GM12874 (cell line): ENCODE data around the gene CYP1A1.

Source experiments
- CTCF ChIP-seq: IDR thresholded peaks from 2 replicates; pipeline ENCODE4 v1.5.1; 2011; ENCODE audit warnings: low read depth, mild to moderate bottlenecking, control low read depth, low read length, moderate library complexity; ENCODE audit not compliant: insufficient read depth

CYP1A1 gene

GRCh38 chr15:74680456-74680855 lies 44.9 kb downstream of the CYP1A1 start:
- TF ChIP-seq CTCF, result no peak

GRCh38 chr15:74676801-74677200 lies 48.5 kb downstream of the CYP1A1 start:
- TF ChIP-seq CTCF, result no peak

GRCh38 chr15:74674161-74674560 lies 51.2 kb downstream of the CYP1A1 start:
- TF ChIP-seq CTCF, result no peak

GRCh38 chr15:74669627-74670026 lies 55.7 kb downstream of the CYP1A1 start:
- TF ChIP-seq CTCF, result no peak
